Duodenal mucosa (tissue), 2 donors: ENCODE measurements around the gene OR8B4.
"Not testable (repeated sequence)": the region's sequence is repeated elsewhere in the genome, so short reads cannot be mapped to it uniquely, and the experiment has no call there.

ENCODE experiments used
- H3K27ac ChIP-seq: one replicate; pipeline ENCODE4 v1.7.0; 2013; ENCODE audit warnings: low read depth, low read length
- H3K27me3 ChIP-seq, 2 donors: one replicate each; pipeline ENCODE4 v1.7.0; 2013; ENCODE audit warnings: low read length in 2 of 2, control low read depth in 1 of 2; ENCODE audit not compliant: insufficient read depth in 2 of 2, control insufficient read depth in 1 of 2
- H3K36me3 ChIP-seq, 2 donors: one replicate each; pipeline ENCODE4 v1.7.0; 2013; ENCODE audit warnings: low read length in 2 of 2, control low read depth in 1 of 2; ENCODE audit not compliant: insufficient read depth in 2 of 2, control insufficient read depth in 1 of 2
- H3K4me1 ChIP-seq, 2 donors: one replicate each; pipeline ENCODE4 v1.7.0; 2013; ENCODE audit warnings: low read length in 2 of 2, control low read depth in 1 of 2; ENCODE audit not compliant: insufficient read depth in 2 of 2, control insufficient read depth in 1 of 2
- H3K4me3 ChIP-seq, 2 donors: one replicate each; pipeline ENCODE4 v1.7.0; 2013; ENCODE audit warnings: low read length in 2 of 2, low read depth in 1 of 2
- H3K9ac ChIP-seq, 2 donors: one replicate each; pipeline ENCODE4 v1.7.0; 2013; ENCODE audit warnings: low read length in 2 of 2, low read depth in 1 of 2
- H3K9me3 ChIP-seq, 2 donors: one replicate each; pipeline ENCODE4 v1.7.0; 2013; ENCODE audit warnings: low read length in 2 of 2, control low read depth in 1 of 2; ENCODE audit not compliant: control insufficient read depth in 1 of 2

OR8B4 gene

DNA sequence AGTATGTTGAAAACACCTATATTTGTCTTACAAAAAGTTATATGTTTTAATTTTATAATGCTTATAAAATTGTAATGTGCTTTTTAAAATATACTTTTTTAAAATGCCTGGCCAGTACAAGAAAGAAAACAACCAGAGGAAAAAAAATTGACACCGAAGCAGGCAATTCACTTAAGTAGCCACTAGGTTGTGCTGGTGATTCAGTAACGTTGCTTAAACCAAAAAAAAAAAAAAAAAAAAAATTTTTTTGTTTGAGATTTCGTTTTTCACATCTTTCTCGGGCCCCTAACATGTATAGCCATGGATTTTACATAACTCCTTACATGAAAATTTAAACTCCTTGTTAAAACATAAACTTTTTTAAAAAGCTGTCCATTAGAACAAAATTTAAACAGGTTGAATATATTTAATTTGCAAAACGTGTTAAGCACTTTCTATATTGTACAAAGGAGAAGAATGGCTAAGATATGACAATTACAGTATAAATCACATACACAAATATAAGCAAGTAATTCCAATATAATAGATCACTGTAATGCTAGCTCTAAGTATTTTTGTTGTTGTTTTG, 9.2 kb downstream of the OR8B4 start:
- no peak overlapping the region for H3K9ac ChIP-seq
- no peaks in the 10 kb centered on the region for H3K36me3 ChIP-seq
- no peak overlapping the region for H3K4me3 ChIP-seq
- H3K27me3 ChIP-seq, result no peaks in the 10 kb centered on the region
- no peaks in the 10 kb centered on the region for H3K4me1 ChIP-seq
- no peak overlapping the region for H3K27ac ChIP-seq
- no peaks in the 10 kb centered on the region for H3K9me3 ChIP-seq

DNA sequence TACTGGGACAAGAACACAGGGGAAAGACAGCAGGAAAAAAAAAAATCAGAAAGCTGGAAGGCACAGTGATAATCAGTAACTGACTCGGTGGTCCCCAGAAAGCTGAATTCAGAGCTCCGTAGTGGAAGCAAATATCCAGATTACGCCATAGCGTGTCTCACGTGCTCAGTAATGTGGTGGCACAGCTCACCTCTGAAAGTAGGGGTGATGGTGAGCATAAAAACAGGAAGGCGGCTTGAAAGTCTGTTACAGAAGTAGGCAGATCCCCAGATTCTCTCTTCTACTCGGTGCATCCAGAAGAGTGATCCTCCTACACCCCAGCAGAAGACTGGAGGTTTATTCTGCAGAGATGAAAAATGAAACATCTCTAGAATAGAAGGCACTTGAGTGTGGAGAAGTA, 14.8 kb downstream of the OR8B4 start:
- Histone ChIP-seq H3K4me1 (no peaks in the 10 kb centered on the region), H3K36me3 (no peaks in the 10 kb centered on the region)

DNA sequence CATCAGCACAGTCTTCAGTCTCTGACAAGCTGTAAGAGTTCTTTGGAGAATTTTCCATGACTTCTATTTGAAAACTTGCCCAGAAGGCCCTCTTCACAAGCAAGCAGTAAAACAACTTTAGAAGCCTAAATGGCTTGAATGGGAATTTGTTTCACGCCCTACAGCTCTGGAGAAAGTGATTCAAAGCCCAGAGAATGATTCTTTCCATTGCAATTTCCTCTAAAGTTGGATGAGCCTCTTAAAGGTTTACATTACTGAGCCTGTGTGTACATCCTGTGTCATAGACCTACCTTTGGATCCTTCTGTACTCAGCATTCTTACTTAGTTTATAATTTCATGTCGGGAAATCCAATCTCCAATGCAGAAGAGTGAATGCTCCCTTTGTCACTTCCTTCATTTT, 19.1 kb downstream of the OR8B4 start:
- Histone ChIP-seq H3K9ac (no peak overlapping the region), H3K9me3 (no peaks in the 10 kb centered on the region), H3K27ac (no peak overlapping the region), H3K36me3 (no peaks in the 10 kb centered on the region), H3K27me3 (no peaks in the 10 kb centered on the region), H3K4me3 (no peak overlapping the region), H3K4me1 (no peaks in the 10 kb centered on the region)

More for the DNA sequence above, 14.8 kb downstream of the OR8B4 start:
- Histone ChIP-seq H3K9ac (no peak overlapping the region), H3K4me3 (no peak overlapping the region), H3K27me3 (no peaks in the 10 kb centered on the region), H3K9me3 (no peaks in the 10 kb centered on the region), H3K27ac (no peak overlapping the region)

DNA sequence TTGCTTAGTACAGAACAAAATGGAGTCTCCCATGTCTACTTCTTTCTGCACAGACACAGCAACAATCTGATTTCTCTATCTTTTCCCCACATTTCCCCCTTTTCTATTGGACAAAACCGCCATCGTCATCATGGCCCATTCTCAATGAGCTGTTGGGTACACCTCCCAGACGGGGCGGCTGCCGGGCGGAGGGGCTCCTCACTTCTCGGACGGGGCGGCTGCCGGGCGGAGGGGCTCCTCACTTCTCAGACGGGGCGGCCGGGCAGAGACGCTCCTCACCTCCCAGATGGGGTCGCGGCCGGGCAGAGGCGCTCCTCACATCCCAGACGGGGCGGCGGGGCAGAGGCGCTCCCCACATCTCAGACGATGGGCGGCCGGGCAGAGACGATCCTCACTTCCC, 21.5 kb downstream of the OR8B4 start:
- H3K27ac ChIP-seq, H3K4me3 ChIP-seq, H3K36me3 ChIP-seq, H3K4me1 ChIP-seq, H3K9ac ChIP-seq, H3K9me3 ChIP-seq, H3K27me3 ChIP-seq: not testable (repeated sequence)

DNA sequence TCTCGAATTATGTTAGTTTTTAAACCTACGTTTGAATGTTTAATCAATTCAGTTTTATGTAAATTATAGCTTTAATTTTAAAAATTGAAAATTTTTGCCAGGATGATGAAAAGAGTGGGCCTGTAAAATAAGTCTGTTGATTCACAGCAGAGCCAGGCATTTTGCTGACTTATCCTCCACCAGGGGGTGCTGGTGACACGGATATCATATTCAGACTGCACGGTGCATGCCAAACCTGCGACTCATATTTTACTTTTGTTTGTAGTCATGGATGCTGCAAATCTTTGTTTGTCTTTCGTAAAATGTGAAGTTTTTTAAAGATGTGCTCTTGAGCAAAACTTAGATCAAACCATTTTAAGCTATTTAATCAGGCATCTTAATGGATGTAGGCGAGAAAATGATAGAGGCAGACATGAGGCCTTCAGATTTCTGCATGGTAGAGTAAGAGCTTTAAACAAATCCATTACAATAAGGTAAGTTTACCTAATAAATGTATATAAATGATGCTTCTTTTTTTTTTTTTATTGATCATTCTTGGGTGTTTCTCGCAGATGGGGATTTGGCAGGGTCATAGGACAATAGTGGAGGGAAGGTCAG, 22.2 kb downstream of the OR8B4 start:
- Histone ChIP-seq H3K4me1 (no peaks in the 10 kb centered on the region), H3K27ac (no peak overlapping the region), H3K9me3 (no peaks in the 10 kb centered on the region), H3K36me3 (no peaks in the 10 kb centered on the region), H3K27me3 (no peaks in the 10 kb centered on the region), H3K4me3 (no peak overlapping the region), H3K9ac (no peak overlapping the region)

DNA sequence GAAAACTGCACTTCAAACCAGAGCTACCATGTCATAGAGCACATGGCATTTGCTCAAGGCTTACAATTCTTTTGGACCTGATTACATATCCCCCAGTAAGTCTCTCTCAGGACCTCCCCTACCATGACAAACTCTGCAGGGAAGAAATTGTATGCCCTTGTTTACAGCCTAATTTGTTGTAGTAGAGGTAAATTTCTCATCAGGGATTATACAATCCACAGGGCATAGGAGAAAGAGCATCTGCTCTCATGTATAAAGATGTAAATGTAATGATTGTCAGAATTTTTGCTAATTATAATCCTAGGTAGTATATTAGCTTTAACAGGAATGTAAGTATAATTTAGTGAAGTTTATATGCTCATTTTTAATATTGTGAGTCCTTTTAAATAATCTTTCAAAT, 25.7 kb downstream of the OR8B4 start, which contains the start of gene OR8B3:
TSS of gene OR8B3 (minus strand) at position 101 of the 400 bp plus-strand sequence. CDS start 1,673 bp downstream, outside the sequence.
- H3K27ac ChIP-seq, result no peak within 1 kb of the TSS
- no peaks in the 10 kb centered on the region for H3K4me1 ChIP-seq
- H3K4me3 ChIP-seq, result no peak within 1 kb of the TSS
- H3K9ac ChIP-seq, result no peak within 1 kb of the TSS
- H3K27me3 ChIP-seq, result no peaks in the 10 kb centered on the region
- no peaks in the 10 kb centered on the region for H3K9me3 ChIP-seq
- H3K36me3 ChIP-seq, result no peaks in the 10 kb centered on the region

DNA sequence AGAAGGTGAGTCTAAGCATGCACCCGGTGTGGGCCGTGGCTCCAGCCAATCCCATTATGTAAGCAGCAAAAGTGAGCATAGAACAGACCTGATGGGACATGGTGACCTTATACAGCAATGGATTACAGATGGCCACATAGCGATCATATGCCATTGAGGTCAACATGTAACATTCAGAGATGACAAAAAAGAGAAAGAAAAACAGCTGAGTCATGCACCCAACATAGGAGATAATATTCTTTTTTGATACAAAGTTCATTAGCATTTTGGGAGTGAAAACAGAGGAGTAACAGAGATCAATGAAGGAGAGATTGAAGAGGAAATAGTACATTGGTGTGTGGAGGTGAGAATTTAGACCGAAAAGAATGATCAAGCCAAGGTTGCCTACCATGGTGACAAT, 27.8 kb downstream of the OR8B4 start:
- H3K4me1 ChIP-seq, H3K36me3 ChIP-seq, H3K27me3 ChIP-seq: not testable (repeated sequence)

DNA sequence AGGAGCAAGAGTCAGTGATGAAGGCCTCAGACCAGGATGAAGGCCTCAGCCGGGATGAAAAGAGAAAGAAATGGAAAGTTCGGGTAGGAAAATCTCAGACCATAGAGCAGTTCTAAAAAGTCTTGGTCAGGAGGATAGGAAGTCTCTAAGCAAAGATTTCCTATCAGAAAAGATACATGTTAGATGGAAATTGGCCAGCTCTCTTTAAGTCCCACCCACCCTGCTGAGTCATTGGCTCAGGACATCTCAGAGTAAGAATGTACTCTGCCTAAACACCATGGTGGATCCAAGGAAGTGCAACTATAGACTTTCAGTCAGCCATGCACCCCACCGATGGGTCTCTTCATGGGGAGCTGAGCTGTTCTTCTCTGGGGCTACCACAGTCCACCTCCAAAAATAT, 30.3 kb downstream of the OR8B4 start:
- Histone ChIP-seq H3K9ac (no peak overlapping the region), H3K27me3 (no peaks in the 10 kb centered on the region), H3K27ac (no peak overlapping the region), H3K36me3 (no peaks in the 10 kb centered on the region), H3K9me3 (no peaks in the 10 kb centered on the region), H3K4me3 (no peak overlapping the region), H3K4me1 (no peaks in the 10 kb centered on the region)

More for the DNA sequence above, 27.8 kb downstream of the OR8B4 start:
- not testable (repeated sequence) for H3K4me3 ChIP-seq, H3K9ac ChIP-seq, H3K27ac ChIP-seq, H3K9me3 ChIP-seq

DNA sequence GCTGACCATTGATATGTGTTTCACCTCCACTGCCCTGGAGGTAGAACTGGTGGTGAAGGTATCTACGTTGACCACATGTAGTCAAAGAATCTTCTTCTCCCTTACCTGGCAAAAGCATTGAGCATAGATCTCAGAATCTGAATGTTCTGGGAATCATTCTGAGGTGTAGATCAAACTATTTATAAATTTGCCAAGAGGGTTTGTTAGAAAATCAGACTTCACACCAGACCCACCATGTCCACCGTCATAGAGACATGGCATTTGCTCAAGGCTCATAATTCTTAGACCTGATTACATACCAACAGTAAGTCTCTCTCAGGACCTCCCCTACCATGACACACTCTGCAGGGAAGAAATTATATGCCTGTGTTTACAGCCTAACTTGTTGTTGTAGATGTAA, 40.3 kb downstream of the OR8B4 start, which contains the start of gene OR8B2:
TSS of gene OR8B2 (minus strand) at position 101 of the 400 bp plus-strand sequence. CDS start 1,156 bp downstream, outside the sequence.
- Histone ChIP-seq H3K27me3 (no peaks in the 10 kb centered on the region), H3K4me3 (no peak within 1 kb of the TSS), H3K4me1 (no peaks in the 10 kb centered on the region), H3K9me3 (no peaks in the 10 kb centered on the region), H3K27ac (no peak within 1 kb of the TSS), H3K36me3 (no peaks in the 10 kb centered on the region), H3K9ac (no peak within 1 kb of the TSS)

DNA sequence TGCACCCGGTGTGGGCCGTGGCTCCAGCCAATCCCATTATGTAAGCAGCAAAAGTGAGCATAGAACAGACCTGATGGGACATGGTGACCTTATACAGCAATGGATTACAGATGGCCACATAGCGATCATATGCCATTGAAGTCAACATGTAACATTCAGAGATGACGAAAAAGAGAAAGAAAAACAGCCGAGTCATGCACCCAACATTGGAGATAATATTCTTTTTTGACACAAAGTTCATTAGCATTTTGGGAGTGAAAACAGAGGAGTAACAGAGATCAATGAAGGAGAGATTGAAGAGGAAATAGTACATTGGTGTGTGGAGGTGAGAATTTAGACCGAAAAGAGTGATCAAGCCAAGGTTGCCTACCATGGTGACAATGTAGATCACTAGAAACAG, 41.8 kb downstream of the OR8B4 start:
- not testable (repeated sequence) for H3K9me3 ChIP-seq, H3K4me3 ChIP-seq, H3K27me3 ChIP-seq, H3K9ac ChIP-seq, H3K36me3 ChIP-seq, H3K27ac ChIP-seq, H3K4me1 ChIP-seq
